CD4-positive, alpha-beta T cell treated with Interferon gamma for 1 hour (primary cell): ENCODE data around the gene DGKQ.
"Not testable (repeated sequence)": the region's sequence is repeated elsewhere in the genome, so short reads cannot be mapped to it uniquely, and the experiment has no call there.

Experiments
- DNase-seq: peaks from one replicate; pipeline ENCODE4 v3.0.0-alpha.2; 2020

The DGKQ gene

DNA sequence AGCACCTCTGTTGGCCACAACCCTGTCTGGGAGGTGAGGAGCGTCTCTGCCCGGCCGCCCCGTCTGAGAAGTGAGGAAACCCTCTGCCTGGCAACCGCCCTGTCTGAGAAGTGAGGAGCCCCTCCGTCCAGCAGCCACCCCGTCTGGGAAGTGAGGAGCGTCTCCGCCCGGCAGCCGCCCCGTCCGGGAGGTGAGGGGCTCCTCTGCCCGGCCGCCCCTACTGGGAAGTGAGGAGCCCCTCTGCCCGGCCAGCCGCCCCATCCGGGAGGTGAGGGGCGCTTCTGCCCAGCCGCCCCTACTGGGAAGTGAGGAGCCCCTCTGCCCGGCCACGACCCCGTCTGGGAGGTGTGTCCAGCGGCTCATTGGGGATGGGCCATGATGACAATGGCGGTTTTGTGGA is 2.6 kb upstream of the DGKQ start:
- DNase-seq, result not testable (repeated sequence)

DNA sequence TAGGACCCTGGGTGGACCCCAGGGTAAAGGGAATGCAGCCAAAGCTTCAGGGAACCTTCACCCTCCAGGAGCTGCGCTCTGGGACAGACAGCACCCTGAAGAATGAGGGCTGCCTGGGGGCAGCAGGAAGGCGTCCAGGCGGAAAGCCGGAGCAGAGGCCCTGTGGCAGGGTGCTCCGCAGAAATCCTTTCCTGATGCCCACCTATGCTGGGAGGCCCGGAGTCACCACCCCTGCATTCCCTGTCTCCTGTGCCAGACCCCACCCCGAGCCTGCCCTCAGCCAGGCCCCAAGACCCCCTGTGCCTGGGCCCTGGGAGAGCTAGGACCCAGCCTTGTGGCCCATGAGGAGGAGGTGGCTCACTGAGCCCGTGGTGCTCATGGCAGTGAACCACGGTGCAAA is 1.3 kb upstream of the DGKQ start:
- DNase-seq, result no peak

DNA sequence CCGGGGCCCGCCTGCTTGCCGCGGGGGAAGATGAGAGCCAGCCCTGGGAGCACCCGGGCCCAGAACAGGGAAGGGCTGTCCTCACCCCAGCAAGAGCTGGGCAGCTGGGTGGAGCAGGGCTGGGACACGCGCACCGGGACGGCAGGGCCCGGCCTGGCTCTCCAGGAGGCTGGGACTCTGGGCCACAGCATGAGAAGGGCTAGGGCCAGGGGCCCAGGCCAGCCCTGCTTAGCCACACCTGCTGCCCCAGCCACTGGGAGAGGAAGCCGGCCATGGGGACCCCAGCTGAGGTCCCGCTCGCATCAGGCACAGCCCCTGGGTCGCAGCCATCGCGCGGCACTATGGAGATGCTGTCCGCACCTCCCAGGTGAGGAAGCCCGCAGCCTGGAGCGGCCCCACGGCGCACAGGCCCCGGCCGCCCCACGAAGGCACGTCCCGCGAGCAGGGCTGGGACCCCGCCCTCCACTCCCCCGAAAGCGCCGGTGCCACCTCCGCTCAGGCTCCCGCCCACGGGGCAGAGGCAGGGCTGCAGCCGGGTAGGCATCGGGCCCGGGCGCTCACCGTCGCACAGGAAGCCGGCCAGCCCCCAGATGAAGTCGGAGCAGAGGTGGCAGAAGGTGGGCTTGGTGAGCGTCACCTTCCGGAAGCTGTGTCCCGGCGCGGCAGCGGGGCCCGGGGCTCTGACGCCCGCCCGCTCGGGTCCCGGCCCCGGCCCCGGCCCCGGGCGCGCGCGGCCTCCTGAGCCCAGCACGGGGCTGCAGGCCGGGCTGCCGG is 531 bp downstream of the DGKQ start:
- peak; percentile 55 for DNase-seq

DNA sequence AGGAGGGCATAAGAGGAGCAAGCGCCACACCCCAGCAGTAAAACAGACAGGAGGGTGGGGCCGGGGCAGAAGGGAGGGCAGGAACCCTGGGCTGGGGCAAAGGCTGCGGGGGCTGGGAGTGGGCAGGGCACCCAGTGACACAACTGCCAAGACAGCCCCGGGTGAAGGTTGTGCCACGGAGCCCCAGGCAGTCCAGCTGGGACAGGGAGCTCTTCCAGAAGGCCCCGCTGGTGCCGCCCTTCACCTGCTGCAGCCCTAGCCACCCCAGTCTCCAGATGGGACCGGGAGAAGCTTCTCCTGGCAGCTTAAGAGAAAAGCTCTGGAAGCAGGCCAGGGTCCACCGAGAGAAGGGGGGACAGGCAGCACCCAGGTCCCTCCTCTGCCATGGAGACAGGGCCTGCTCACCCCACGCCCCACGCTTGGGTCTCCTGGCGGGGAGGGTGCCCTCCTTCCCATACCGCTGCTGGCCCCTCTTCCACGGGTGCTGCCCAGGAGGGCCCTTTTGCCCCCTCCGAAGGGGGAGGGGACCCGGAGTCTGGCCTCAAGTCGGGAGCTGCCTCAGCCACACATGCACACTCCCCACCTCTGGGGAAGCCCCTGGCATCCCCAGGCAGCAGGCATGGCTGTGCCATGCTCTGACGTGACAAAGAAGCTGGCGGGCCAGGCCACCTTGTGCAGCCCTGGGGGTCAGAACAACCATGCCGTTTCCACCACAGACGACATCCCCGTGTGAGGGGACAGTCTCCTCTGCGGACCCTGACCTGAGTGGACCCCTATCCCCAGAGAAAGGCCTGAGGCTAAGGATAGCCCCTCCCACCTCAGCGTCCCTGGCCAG is 1.5 kb downstream of the DGKQ start:
- DNase-seq, result no peak

DNA sequence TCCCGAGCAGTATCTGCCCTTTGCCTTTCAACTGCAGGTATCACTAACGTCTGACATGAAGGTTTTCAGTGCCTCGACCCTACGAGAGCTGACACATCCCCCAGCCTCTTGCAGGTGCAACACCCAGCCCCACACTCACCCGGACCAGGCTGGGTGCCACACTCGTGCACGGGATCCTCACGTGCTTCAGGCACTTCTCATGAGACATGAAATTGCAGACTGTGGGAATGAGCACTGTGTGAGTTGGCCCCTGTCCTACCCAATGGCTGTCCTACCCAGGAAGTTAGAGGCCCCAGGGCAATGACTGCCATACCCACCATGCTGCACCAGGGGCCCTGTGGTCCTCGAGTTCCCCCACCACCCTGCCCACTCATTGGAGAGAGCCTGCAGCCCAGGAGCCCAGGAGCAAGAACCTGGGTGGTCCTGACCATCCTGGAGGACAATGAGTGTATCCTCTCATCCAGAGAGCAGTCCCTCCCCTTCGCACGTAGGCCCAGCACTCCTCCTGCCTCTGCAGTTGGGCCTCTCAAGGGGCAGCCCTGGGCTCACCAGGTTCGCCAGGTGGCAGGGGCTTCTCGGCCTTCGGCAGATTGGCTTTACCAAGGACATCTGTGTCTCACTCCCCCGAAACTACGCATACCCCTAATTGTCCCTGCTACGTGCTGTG is 2.4 kb downstream of the DGKQ start:
- DNase-seq, result no peak

DNA sequence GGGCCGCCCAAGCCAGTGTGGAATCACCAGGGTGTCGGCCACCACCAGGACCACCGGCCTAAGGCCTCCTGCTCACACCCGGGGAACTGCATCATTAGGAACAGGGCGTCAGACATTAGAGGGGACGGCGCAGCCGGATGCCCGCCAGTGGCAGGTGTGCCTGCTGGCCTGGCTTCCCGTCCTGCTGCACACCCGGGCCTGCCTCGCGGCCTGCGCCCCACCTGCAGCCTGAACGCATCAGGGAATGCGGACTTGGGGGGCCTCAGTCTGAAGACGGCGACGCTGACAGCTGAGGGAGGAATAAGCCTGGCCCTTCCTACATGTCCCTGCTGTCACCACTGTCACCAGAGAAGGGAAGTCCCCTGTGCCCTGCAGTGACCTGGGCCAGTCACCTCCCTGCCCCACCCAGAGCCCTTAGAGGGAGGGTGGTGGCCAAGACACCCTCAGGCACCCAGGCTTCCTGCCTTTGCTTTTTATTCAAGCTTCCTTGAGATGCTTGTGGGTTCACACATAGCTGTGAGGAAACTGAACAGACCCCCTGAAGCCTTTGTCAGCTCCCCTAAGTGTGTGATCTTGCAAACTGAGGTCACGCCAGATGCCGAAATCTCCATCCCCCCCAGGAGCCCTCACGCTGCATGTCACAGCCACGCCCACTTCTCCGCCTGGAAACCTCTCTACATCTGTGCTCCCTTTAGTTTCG is 3.2 kb downstream of the DGKQ start:
- peak; percentile 75 for DNase-seq

DNA sequence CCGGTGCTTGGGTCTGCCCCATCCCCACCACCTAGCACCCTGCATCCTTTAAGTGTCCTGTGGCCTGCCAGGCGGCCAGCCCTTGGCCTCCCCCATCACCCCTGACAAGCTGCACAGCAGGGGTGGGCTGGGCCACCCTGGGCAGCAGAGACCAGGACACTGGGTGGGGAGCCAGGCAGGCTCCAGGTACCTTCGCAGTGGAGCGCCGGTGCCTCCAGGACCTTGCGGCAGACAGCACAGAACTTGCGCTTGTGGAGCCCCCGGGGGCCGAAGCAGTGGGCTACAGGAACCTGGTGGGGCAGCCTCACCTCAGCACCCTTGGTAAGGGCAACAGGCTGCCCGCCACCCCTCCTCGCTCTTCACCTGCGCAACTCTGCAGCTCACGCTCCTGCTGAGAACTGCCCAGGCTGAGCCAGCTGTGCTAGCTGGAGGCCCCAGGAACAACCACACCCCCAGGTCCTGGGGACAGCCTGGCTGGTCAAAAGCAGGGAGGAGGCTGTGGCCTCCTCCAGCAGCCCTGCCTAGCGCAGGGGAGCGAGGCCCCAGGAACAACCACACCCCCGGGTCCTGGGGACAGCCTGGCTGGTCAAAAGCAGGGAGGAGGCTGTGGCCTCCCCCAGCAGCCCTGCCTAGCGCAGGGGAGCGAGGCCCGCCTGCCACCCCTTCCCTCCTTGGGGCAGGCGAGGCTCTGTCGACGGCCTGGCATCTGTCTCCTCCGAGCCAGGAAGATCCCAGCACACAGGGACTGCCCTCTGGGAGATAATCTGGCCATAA is 4.6 kb downstream of the DGKQ start:
- DNase-seq, result no peak

DNA sequence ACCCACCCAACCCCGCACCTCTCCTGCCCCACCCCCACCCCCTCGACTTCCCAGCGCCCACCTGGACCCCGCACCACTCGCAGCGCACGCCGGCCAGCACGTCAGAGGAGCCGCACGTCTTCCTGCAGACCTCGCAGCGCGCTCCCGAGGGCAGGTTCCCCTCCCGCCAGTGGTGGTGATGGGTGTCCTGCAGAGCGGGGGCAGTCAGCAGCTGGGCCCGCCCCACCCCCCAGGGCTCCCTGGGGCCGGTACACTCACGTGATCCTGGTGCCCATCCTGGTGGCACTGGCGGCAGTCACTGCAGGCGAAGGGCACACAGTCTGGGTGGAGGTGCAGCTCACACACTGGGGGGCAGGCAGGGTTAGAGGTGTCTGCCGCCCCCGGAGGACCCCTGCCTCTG is 5.1 kb downstream of the DGKQ start:
- no peak for DNase-seq

DNA sequence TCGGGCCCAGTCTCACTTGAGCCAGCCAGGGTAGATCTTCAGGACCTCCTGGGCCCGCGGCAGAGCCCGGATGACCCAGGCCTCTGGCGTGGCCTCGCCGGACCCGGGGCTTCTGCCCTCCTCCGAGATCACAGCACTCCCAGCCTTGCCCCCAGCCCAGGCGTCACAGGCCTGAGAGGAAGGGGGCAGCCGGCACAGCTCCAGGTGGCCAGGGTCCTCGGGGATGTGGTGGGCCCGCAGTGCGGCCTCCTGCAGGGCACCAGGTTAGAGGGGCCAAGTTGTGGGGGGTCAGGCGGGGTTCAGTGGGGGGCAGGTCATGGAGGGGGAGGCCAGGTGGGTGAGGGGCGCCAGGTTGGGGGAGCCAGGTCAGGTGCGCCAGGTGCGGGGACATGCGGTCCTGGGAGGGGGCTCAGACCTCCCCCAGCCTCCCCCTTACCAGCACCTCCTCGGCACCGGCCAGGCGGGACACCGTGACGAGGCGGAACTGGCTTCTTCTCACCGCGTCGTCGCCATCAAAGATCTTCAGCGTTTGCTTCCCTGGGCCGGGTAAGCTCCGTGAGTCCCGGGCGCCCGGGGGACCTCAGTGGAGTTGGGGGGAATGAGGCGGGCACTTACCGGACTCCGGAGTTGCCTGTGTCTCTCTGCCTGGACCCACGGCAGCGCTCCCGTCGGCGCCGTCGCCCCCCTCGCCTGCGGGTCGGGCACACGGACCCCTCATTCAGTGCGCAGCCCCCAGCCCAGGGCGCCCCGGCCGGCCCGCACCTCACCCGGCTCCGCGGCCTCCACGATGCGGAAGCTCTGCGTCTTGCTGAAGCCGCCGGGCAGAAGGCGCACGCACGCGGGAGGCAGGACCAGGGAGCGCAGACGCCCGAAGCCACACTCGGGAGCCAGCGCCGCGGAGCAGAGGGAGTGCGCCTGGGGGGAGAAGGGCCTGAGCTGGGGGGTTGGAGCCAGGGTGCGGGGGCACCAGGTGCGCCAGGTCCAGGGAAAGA is 6.0 kb downstream of the DGKQ start:
- no peak for DNase-seq

DNA sequence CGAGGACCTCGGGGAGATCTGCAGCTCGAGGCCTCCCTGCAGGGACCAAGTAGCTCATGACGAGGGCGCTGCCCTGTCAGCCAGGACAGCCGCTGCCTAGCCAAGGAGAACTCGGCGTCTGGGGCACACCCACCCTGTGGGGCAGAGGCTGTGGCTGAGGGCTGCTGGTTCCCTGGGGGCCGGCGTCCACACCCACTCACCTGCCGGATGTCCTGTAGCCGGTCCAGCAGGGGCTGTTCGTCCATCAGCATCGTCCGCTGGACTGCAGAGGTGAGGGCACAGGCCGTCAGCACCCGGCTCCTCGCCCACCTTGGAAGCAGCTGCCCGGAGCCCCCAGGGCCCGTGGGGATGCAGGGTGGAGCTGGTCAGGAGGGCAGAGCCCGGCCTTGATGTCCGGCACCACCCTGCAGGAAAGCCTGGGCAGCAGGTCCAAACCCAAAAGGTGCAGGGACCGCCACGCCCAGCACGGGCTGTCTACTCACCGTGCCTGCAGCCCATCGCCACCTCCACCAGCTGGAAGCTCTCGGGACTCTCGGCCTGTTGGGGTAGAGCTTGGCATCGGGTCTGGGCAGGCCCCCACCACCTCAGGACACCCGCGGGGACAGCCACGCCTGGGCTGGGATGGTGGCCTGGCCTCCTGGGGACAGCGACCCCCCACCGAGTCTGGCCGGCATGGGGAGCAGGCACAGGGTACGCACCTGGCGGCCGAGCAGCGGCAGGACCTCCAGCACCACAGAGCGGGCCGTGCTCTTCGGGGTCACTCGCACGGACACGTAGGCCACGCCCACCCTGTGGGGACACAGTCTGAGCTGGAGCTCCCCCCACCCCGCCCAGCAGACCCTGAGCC is 6.9 kb downstream of the DGKQ start:
- DNase-seq, result no peak

DNA sequence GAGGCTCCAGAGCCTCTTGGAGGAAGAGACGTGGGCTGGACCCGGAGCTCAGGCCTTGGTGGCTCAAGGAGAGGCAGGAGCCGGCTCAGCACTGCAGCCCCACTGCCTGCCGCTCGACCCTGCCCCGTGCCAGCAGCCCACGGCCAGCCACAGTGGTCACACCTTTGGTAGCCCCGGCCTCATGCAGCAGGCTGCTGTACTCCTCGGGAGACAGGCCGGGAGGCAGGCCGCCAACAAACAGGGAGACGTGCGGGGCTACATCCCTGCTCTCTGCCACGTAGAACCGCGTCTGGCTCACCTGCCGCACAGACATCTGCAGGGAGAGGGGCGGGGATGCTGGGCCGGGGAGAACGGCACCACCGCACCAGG is 7.6 kb downstream of the DGKQ start:
- no peak for DNase-seq

DNA sequence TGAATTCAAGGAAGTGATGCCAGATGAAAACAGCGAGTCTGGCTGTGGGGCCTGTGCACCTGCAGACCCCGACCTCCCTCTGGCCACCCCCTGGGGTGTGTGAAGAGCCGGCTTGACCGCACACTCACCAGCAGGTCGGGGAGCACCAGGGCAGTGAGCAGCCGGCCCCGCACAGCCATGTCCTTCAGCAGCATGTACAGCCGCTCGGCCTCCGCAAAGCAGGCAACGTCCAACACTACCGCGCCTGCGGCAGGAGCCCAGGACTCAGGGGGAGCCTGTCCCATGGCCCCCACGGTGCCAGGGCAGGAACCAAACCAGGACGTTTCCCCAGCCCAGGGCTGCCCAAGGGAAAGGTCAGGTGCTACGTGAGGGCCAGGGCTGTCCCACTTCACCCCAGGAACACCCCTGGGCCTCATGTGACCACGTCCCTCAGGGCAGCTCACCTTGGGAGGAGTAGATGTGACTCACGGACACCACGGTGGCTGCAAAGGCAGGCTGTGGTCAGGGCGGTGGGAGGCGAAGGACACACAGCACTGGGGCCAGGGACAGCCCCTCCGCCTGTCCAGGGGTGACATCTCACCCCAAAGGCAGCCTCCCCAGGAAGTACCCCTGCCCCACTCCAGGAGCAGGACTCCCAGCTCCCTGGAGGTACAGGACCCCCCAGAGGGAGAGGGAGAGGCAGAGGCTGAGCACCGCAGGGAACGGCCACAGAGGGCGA is 8.2 kb downstream of the DGKQ start:
- DNase-seq, result no peak

DNA sequence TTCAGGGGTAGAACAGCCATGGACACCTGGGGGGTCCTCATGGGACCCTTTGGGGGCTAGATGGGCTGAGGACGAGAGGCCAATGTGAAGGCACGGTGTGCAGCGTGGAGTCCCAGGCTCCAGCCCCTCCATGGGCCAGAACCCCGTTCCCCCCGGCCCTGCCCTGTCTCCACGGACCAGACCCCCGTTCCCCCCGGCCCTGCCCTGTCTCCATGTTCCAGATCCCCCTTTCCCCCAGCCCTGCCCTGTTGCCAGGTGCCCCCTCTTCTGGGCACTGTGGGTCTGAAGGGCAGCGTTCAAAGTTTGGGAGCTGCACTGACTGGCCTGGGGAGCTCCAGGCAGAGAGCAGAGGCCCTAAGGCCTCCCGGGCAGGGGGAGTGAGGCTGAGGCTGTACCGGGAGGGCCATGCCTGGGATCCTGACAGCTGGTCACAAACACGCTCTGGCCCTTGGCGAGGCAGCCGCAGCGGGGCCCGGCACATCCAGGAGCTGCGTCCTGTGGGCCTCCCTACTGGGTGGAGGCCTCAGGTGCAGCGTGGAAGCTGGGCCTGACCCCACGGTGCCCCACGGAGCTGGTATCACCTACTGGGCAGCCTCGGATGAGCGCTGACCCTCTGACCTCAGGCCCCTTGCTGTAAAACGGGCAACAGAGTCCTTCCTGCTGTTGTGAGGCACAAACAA is 8.9 kb downstream of the DGKQ start:
- DNase-seq, result no peak

DNA sequence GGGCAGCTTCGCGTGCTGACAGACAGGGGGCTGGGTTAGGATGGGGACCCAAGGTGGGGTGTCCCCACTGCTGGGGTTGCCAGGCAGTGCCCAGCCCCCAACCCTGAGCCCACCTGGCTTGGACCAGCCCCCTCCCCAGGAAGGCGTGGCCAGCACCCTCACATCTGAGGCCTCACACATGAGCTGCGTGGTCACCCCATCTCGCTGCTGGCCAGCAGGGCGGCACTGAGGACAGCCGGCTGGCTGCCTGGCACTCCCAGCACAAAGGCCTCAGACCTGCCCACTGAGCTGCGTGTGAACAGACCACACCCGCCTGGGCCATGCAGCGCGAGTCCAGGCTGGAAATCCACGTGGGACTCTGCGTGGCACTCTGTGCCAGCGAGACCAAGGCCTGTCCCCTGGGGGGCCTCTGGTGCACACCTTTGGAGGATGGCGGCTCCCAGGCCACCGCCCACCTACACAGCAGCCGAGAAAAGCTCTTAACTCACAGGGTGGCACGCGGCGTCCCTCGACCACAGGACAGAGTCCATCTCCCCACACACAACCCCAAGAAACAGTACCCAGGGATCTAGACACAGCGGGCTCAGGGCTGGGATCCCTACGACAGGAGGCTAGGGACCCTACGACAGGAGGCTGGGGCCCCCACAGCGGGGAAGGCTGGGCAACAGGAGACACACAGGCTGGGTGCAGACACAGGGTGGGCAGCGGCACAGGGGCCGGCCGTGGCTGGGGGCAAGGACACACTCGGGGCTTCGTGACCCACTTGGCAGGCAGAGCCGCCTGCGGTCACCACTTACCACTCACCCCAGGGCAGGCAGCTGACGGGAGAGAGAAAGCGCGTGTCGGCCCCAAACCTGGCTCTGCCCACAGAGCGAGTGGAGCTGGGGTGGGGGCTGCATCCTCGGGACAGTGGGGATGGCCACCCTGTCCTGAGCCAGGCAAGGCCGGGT is 9.8 kb downstream of the DGKQ start:
- DNase-seq, result no peak

DNA sequence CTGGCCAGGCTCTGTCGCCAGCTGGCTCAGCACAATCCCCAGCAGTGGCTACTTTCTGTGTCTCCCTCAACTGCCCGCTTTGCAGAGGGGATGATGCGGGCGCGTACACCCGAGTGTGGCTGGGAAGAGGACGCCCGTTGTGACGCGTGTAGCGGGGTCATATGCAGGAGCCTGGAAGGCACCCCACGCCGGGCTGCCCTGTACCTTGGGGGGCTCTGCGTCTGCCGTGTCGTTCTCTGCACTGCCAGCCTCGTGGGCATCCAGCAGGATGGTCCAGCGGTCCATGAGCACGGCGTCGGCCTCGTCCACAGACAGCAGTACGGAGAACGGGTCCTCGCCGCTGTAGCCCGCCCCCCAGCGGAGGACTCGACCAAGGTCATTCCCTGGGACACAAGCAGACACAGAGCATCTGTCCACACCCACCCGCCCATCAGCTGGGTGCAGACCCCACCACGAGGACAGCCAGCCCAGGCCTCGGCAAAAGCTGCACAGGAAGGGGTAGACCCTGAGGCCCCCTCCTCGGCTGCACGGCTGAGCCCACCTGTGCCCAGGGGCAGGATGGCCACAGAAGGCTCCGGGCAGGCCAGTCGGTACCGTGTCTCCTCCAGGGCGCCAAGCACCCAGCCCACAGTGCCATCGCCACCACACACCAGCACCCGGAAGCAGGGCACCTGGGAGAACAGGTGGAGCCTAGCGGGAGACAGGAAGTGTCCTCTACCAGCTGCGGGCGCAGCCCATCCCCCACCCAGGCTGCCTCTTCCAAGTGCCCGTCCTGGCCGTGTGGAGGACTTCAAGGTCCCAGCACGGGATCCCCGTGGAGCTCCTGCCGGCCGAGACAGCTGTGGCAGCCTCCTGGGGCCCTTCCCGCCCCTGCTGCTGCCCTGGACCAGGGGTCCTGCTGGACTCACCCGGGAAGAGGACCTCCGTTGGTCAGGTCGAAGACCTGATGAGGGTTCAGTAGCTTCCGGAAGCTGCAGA is 10.8 kb downstream of the DGKQ start:
- DNase-seq, result no peak
